HepG2 (cell line): Measurements from ENCODE around the gene IRS1. TPM values are rescaled to one million over a fixed set of nuclear protein-coding genes. Genes with fewer than 3 reads are reported as not detected.
"Not testable (repeated sequence)": the region's sequence is repeated elsewhere in the genome, so short reads cannot be mapped to it uniquely, and the experiment has no call there.

Experiments
- ATAC-seq: fragments of 200-7000 bp; cut with Tn5 transposase; 3 replicates; pipeline ENCODE4 v1.9.1; 2020; ENCODE audit warnings: mild to moderate bottlenecking, moderate library complexity
- BruUV-seq: library from RNA; stranded (reverse); fragments of 400-500 nt; replicated peaks from 2 replicates; lab custom pipeline; 2021; lab: Mats Ljungman, UMichigan
- CTCF ChIA-PET: fragments of 300-600 bp; formaldehyde crosslinking; extraction: SDS; loops from one replicate; lab custom pipeline; 2021; ENCODE audit warnings: low total read pairs, inconsistent platforms, low intra/inter-chr PET ratio; lab: Yijun Ruan, JAX
- POLR2A ChIA-PET: fragments of 350-600 bp; sonication (Branson Sonifier 250); formaldehyde crosslinking; loops from one replicate; lab custom pipeline; 2020; ENCODE audit warnings: antibody characterized with exemption, inconsistent platforms; lab: Yijun Ruan, JAX
- DNase-seq: peaks from one replicate; pipeline ENCODE4 v3.0.0-alpha.2; 2015; ENCODE audit warnings: low spot score
- FAIRE-seq: peaks from 3 replicates; lab custom pipeline; 2011; peaks lifted over from hg19 to GRCh38; lab: Jason Lieb, UNC
- H2AFZ ChIP-seq: one replicate; pipeline ENCODE4 v1.6.1; 2011; ENCODE audit warnings: low read length, inconsistent platforms
- H3K27ac ChIP-seq: fragments of 300-600 bp; 3 replicates; pipeline ENCODE4 v1.8.0; 2011; ENCODE audit warnings: mixed run types, mild to moderate bottlenecking, mixed read lengths, low read length, inconsistent platforms; ENCODE audit not compliant: insufficient read depth; ENCODE audit errors: extremely low read length
- H3K27me3 ChIP-seq, 2 experiments: fragments of 200-600 bp in 1 of 2; 2 replicates in 1 of 2; 3 replicates in 1 of 2; pipeline versions ENCODE4 v1.6.0 to v1.8.0; 2011; ENCODE audit warnings: low read length in 2 of 2, mild to moderate bottlenecking in 2 of 2, moderate library complexity in 2 of 2, inconsistent platforms in 1 of 2; ENCODE audit not compliant: insufficient read depth in 2 of 2, control insufficient read depth in 1 of 2
- H3K36me3 ChIP-seq, 2 experiments: fragments of 200-600 bp in 1 of 2; replicated peaks in 1 of 2; 2 replicates in 1 of 2; 3 replicates in 1 of 2; pipeline versions ENCODE4 v1.5.1 to v1.8.0; 2011; ENCODE audit warnings: low read length in 2 of 2, inconsistent platforms in 1 of 2; ENCODE audit not compliant: insufficient read depth in 2 of 2, control insufficient read depth in 1 of 2
- H3K4me1 ChIP-seq: 2 replicates; pipeline ENCODE4 v1.5.1; 2012; ENCODE audit warnings: low read length, inconsistent platforms; ENCODE audit not compliant: insufficient read depth
- H3K4me2 ChIP-seq: 2 replicates; pipeline ENCODE4 v1.6.0; 2011; ENCODE audit warnings: low read depth, low read length, inconsistent platforms
- H3K4me3 ChIP-seq, 3 experiments: fragments of 200-600 bp in 1 of 3; sonication (generic), shearing (Covaris generic) in 1 of 3; replicated peaks in 1 of 3; 2 replicates each; pipeline ENCODE4 v1.5.1; 2011 to 2016; ENCODE audit warnings: low read length in 3 of 3, inconsistent platforms in 2 of 3, low read depth in 2 of 3, mild to moderate bottlenecking in 2 of 3, control low read depth in 1 of 3, mixed read lengths in 1 of 3; ENCODE audit not compliant: insufficient read depth in 1 of 3
- H3K79me2 ChIP-seq: one replicate; pipeline ENCODE4 v1.6.1; 2011; ENCODE audit warnings: low read length, inconsistent platforms; ENCODE audit not compliant: insufficient read depth
- H3K9ac ChIP-seq: 2 replicates; pipeline ENCODE4 v1.6.0; 2011; ENCODE audit warnings: mild to moderate bottlenecking, low read depth, low read length, inconsistent platforms; ENCODE audit not compliant: insufficient read depth
- H3K9me3 ChIP-seq: 2 replicates; pipeline ENCODE4 v1.5.1; 2012; ENCODE audit warnings: mild to moderate bottlenecking, low read length
- H4K20me1 ChIP-seq: 2 replicates; pipeline ENCODE4 v1.6.0; 2011; ENCODE audit warnings: inconsistent platforms, mild to moderate bottlenecking, low read length, moderate library complexity; ENCODE audit not compliant: insufficient read depth
- ATF7 ChIP-seq, 2 experiments: fragments of 450-650 bp in 1 of 2; sonication (generic) in 1 of 2; formaldehyde crosslinking in 1 of 2; IDR thresholded peaks; 2 replicates each; pipeline versions ENCODE4 v1.4.0 to v1.6.1; 2016 to 2020; ENCODE audit warnings: antibody characterized with exemption in 1 of 2, mild to moderate bottlenecking in 1 of 2, missing genetic modification reagents in 1 of 2
- GLI4 ChIP-seq: sonication (generic); formaldehyde crosslinking; IDR thresholded peaks from 2 replicates; pipeline ENCODE4 v1.5.1; 2020; ENCODE audit warnings: missing genetic modification reagents, mild to moderate bottlenecking, moderate library complexity, borderline replicate concordance
- ZMAT3 ChIP-seq: sonication (generic); formaldehyde crosslinking; conservative IDR thresholded peaks from 2 replicates; pipeline ENCODE4 v1.7.0; 2021; ENCODE audit warnings: missing genetic modification reagents
- ZNF30 ChIP-seq: sonication (generic); formaldehyde crosslinking; IDR thresholded peaks from 2 replicates; pipeline ENCODE4 v1.5.0; 2020; ENCODE audit warnings: mild to moderate bottlenecking, missing genetic modification reagents
- ZNF768 ChIP-seq: sonication (generic); formaldehyde crosslinking; IDR thresholded peaks from 2 replicates; pipeline ENCODE4 v1.4.0; 2020; ENCODE audit warnings: missing genetic modification reagents
- WGBS: methylation state at CpG from one replicate; pipeline ENCODE4 v1.1.6; 2017; ENCODE audit warnings: low lambda C conversion rate; 5-methylcytosine and 5-hydroxymethylcytosine counted together
- in situ Hi-C: cut with HindIII; loops from 2 replicates; pipeline ENCODE4 v1.10.0; 2017; ENCODE audit warnings: low pct_unique_long_range_greater_than_20kb; ENCODE audit not compliant: extremely low pct_ligation_motif_present
- intact Hi-C: fragments of 100-400 bp; cut with micrococcal nuclease; formaldehyde crosslinking; loops from one replicate; pipeline ENCODE4 v1.10.0; 2022; ENCODE audit not compliant: unreplicated experiment
- polyA plus RNA-seq, 8 experiments: library from polyadenylated mRNA; depleted of rRNA in 3 of 8; stranded (reverse) in 7 of 8; unstranded in 1 of 8; fragments of >200 nt; fragmentation: Illumina TruSeq in 4 of 8; extraction: Trizol in 4 of 8; gene quantifications; 2 replicates each; pipeline versions ENCODE4 v1.2.1 to v1.2.3, GENCODE V29; 2011 to 2016; ENCODE audit warnings: low read depth in 4 of 8, missing spikeins in 1 of 8, mixed read lengths in 1 of 8; ENCODE audit not compliant: insufficient read depth in 1 of 8
- total RNA-seq, 5 experiments: library from RNA; depleted of rRNA; stranded (reverse); fragments of >200 nt; fragmentation: Illumina TruSeq; extraction: Trizol; gene quantifications; 2 replicates each; pipeline ENCODE4 v1.2.3, GENCODE V29; 2016; ENCODE audit warnings: low read depth in 1 of 5
- TF ChIP-seq, protein P1 (sequence below): sonication (generic); formaldehyde crosslinking; IDR thresholded peaks from 2 replicates; pipeline ENCODE4 v1.5.0; 2020; ENCODE audit warnings: mild to moderate bottlenecking, missing genetic modification reagents, borderline replicate concordance

IRS1 gene
- total and polyA plus RNA-seq, 2 of the 13 experiments (the other 11 are each of a cell fraction or from before 2014, with no cell fraction given): 8.7 to 9.0 TPM

DNA sequence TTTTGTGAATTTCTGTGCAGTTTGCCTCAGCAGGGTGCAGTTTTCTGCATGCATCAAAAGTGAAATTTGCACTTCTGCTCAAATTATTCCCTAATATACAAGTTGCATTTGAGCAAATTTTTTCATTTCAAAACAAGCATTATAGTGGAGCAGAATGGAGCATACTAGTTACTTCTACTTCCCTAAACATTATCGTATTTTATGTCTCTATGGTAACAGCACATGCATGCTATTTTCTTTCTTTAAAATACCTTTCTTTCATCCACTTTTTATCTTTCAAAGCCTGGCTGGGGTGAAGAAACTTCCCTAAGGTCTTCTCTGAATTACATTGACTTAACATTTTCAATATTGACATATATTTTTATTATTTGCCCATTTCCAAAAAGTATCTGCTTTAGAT lies 47.5 kb upstream of the IRS1 start (continued):
- TF ChIP-seq, protein P1, sequence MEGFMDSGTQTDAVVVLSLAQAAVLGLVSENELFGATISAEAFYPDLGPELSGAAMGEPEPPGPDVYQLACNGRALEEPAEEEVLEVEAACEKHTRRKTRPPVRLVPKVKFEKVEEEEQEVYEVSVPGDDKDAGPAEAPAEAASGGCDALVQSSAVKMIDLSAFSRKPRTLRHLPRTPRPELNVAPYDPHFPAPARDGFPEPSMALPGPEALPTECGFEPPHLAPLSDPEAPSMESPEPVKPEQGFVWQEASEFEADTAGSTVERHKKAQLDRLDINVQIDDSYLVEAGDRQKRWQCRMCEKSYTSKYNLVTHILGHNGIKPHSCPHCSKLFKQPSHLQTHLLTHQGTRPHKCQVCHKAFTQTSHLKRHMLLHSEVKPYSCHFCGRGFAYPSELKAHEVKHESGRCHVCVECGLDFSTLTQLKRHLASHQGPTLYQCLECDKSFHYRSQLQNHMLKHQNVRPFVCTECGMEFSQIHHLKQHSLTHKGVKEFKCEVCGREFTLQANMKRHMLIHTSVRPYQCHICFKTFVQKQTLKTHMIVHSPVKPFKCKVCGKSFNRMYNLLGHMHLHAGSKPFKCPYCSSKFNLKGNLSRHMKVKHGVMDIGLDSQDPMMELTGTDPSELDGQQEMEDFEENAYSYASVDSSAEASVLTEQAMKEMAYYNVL (CRISPR knock-in tag): no peak
- TF ChIP-seq ZNF768 (CRISPR knock-in tag): no peak
- TF ChIP-seq ZNF30 (CRISPR knock-in tag): no peak

DNA sequence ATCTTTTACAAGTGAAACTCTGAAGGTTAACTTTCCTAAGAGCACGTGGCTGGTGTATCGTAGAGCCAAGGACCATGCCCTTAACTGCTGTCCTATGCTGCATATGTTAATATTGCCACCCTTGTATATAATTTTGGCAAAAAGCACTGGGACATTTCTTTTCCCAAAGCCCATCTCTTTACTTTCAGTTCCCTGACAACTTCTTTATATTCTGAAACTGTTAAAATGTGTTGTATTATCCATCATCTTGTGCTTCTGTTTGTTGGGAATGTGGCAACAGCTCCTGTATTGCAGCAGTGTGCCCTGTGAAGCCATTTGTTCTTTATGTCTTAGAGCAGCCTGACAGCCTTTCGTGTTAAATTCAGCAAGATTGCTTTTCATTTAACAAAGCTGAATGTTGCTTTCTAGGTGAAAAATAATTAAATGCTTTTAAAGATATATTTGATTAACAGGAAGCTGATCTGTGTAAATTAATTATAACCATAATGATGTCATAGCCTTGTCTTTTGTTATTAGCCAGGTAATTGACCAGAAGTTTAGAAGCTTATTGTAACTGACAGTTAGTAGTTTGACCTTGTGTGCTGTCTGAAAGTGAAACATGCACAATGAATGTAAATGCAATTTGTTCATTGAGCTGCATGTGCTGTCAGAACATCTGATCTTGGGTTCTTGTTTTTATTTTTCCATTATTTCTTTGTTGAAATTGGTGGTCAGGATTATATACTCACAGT lies 45.9 kb upstream of the IRS1 start:
- no peak for ATAC-seq

GRCh38 chr2:226843001-226843400 lies 43.4 kb upstream of the IRS1 start:
- H3K4me2 ChIP-seq, H3K9me3 ChIP-seq, intact Hi-C loops, H3K27ac ChIP-seq, H3K36me3 ChIP-seq, POLR2A ChIA-PET, H2AFZ ChIP-seq, FAIRE-seq, H3K79me2 ChIP-seq, H3K9ac ChIP-seq, in situ Hi-C loops, BruUV-seq, H4K20me1 ChIP-seq, ATAC-seq, DNase-seq, CTCF ChIA-PET, H3K27me3 ChIP-seq, H3K4me3 ChIP-seq: not testable (repeated sequence)
- H3K4me1 ChIP-seq: peaks cover 17% of the 10 kb centered on the region
- WGBS: 93% methylated on average over 1 of the region's 1 CpG

More for the DNA sequence above, 45.9 kb upstream of the IRS1 start:
- CTCF ChIA-PET: no interaction called here
- Histone ChIP-seq H3K27ac (no peak overlapping the region), H3K4me1 (no peaks in the 10 kb centered on the region), H3K27me3 (no peaks in the 10 kb centered on the region), H2AFZ (no peak overlapping the region), H3K4me3 (no peak overlapping the region), H4K20me1 (no peaks in the 10 kb centered on the region), H3K79me2 (no peaks in the 10 kb centered on the region), H3K9ac (no peak overlapping the region), H3K9me3 (no peaks in the 10 kb centered on the region), H3K36me3 (no peaks in the 10 kb centered on the region), H3K4me2 (no peak overlapping the region)
- in situ Hi-C loops (no loop called here), intact Hi-C loops (no loop called here)
- DNase-seq (no peak), FAIRE-seq (no peak)
- no TSS peak for BruUV-seq
- 71% methylated on average over 3 of the region's 3 CpGs for WGBS
- TF ChIP-seq ZMAT3 (CRISPR knock-in tag) (no peak), ATF7 (IDR thresholded peaks at IDR 0.05) (peak; percentile 51), ATF7 (CRISPR knock-in tag; IDR thresholded peaks at IDR 0.05) (no peak), GLI4 (CRISPR knock-in tag) (no peak)
- POLR2A ChIA-PET: interaction anchor here (1.4 kb wide), 1 partner anchor 10 kb away, joined by 4 read pairs; the partner anchor contains the start of gene RHBDD1
